ENCODE measurements around the gene NOXO1. TPM values are rescaled to one million over a fixed set of nuclear protein-coding genes. Genes with fewer than 3 reads are reported as not detected.

Gene NOXO1
- total RNA-seq, 2 donors from 2014 or later = 0.30 TPM; not detected in 1

DNA sequence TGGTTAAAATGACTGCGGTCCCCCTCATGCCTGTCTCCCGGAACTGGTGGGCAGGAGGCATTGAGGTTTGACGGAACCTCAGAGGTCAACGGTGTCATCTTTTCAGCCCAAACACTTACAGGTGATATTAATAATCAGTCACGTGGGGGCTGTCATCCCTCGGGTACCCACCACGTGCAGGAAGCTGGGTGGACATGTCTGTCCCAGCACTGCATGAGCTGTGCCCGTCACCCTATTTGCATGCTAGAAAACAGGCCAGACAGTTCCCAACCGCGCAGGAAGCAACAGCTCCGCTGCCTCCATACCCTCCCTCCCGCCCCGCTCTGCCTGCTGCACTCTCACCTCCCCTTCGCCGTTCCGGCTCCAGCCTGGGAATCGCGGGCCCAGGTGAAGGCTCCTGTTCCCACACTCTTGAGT lies 9.9 kb upstream of the NOXO1 start:
- no peak for DNase-seq (ENCODE audit: low spot score)
- Histone ChIP-seq H3K27me3 (peaks cover 16 to 26% of the 10 kb centered on the region in 2 donors), H3K36me3 (peaks cover 5% of the 10 kb centered on the region), H3K4me1 (peaks cover 0 to 33% of the 10 kb centered on the region in 2 donors), H3K9me3 (no peaks in the 10 kb centered on the region), H3K4me3 (peak overlapping the region in 1 of 2 donors; percentile 55), H3K27ac (no peak overlapping the region)
- TF ChIP-seq, protein P1, sequence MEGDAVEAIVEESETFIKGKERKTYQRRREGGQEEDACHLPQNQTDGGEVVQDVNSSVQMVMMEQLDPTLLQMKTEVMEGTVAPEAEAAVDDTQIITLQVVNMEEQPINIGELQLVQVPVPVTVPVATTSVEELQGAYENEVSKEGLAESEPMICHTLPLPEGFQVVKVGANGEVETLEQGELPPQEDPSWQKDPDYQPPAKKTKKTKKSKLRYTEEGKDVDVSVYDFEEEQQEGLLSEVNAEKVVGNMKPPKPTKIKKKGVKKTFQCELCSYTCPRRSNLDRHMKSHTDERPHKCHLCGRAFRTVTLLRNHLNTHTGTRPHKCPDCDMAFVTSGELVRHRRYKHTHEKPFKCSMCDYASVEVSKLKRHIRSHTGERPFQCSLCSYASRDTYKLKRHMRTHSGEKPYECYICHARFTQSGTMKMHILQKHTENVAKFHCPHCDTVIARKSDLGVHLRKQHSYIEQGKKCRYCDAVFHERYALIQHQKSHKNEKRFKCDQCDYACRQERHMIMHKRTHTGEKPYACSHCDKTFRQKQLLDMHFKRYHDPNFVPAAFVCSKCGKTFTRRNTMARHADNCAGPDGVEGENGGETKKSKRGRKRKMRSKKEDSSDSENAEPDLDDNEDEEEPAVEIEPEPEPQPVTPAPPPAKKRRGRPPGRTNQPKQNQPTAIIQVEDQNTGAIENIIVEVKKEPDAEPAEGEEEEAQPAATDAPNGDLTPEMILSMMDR (IDR thresholded peaks at IDR 0.05) = no peak

DNA sequence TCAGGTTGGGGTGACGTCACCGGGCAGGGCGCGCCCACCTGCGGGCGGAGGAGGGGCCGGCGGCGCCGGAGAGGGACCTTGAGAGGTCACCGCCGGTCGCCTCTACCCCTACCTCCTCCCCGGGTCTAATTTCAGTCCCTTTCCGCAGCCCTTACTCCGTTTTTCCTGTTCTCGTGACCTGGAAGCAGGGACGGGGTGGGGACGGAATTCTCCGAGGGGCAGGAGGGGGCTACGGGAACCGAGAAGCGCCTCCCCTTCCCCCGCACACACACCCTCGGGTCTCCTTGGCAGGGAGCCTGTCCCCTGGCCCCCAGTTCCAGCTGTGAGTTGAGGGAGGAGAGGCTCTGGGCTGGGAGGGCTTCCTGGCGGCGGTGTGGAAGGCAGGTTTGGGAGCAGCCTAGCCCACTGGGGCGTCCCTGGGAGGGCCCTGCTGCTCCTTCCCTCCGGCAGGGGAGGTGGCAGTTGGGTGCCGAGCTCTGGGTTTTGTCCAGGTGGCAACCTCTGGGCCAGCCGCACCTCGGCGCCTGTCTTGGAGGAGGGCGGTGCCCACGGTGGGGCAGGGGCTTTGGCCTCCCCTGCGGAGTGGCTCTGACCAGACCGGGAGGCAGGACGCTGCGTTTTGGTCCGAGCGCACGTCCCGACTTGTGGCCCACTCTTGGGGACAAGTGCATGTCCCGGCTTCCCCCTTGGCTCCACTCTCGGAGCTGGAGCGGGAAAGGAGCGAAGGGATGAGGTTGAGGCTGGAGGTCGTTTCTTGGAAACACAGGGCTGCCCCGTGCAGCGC lies 9.3 kb upstream of the NOXO1 start:
- TF ChIP-seq, protein P1 (IDR thresholded peaks at IDR 0.05) = no peak

DNA sequence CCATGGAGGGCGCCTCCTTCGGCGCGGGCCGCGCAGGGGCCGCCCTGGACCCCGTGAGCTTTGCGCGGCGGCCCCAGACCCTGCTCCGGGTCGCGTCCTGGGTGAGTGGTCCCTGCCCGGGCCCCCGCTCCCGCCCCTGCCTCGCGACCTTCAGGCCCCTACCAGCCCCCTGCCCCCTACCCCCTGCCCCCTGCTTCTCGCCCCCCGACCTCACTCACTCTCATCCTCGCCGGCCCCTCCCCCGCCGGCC lies 8.8 kb upstream of the NOXO1 start:
- DNase-seq (ENCODE audit: low spot score) = no peak
- peaks cover 0 to 37% of the 10 kb centered on the region in 2 donors for H3K4me1 ChIP-seq
- H3K36me3 ChIP-seq = peaks cover 12% of the 10 kb centered on the region
- TF ChIP-seq, protein P1 (IDR thresholded peaks at IDR 0.05) = no peak
- H3K27ac ChIP-seq = no peak overlapping the region
- peaks cover 16 to 26% of the 10 kb centered on the region in 2 donors for H3K27me3 ChIP-seq
- H3K4me3 ChIP-seq = peak overlapping the region; percentile 21 to 31
- H3K9me3 ChIP-seq = no peaks in the 10 kb centered on the region

More for the DNA sequence above, 9.3 kb upstream of the NOXO1 start:
- Histone ChIP-seq H3K4me3 (peak overlapping the region; percentile 21 to 31), H3K9me3 (no peaks in the 10 kb centered on the region), H3K36me3 (peaks cover 11% of the 10 kb centered on the region), H3K4me1 (peaks cover 0 to 33% of the 10 kb centered on the region in 2 donors), H3K27ac (no peak overlapping the region), H3K27me3 (peaks cover 16 to 26% of the 10 kb centered on the region in 2 donors)
- DNase-seq (ENCODE audit: low spot score) = no peak

DNA sequence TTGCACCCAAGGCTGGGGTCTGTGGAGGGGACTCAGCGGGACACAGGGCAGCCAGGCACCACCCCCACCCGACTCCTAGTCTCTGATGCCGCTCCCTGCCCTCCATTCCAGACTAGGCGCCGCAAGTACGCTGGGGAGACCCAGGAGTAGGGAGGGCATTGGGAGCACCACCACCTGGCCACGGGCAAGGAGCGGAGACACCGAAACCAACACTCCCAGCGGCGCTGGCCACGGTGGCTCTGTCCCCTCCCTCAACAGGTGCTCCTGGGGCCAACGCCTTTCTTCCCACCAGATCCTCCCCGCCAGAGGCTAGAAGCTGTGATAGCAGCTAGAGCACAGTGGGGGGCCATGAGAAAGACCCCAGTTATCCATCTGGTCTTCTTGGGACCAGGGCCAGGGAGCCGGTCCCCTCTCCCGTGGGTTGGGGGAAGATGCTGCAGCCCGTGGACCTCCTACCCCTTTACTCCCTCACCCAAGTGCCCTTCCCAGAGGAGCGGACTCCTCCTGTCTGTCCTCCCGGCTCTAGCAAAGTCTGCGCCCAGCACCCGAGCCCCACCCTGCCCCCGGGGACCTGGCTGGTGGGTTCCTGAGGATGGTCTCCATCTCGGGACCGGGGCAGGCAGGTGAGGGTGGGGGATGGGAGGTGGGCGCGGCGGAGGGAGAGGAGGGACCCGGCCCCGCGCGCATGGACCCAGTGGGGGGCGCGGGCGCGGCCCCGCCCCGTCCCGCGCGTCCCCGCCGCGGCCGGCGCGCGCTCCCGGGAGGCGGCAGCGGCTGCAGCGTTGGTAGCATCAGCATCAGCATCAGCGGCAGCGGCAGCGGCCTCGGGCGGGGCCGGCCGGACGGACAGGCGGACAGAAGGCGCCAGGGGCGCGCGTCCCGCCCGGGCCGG lies 8.2 kb upstream of the NOXO1 start, which contains the start of gene SYNGR3:
Gene SYNGR3, plus strand, starts transcription at position 762 of the 892 bp plus-strand sequence. CDS start 133 bp downstream, outside the sequence.
- Histone ChIP-seq H3K27me3 (peaks cover 16 to 26% of the 10 kb centered on the region in 2 donors), H3K9me3 (no peaks in the 10 kb centered on the region), H3K36me3 (peaks cover 12% of the 10 kb centered on the region), H3K4me1 (peaks cover 0 to 43% of the 10 kb centered on the region in 2 donors), H3K4me3 (peak within 1 kb of the TSS; percentile 21 to 31), H3K27ac (no peak within 1 kb of the TSS)
- TF ChIP-seq, protein P1 (IDR thresholded peaks at IDR 0.05) = no peak
- no peak for DNase-seq (ENCODE audit: low spot score)

DNA sequence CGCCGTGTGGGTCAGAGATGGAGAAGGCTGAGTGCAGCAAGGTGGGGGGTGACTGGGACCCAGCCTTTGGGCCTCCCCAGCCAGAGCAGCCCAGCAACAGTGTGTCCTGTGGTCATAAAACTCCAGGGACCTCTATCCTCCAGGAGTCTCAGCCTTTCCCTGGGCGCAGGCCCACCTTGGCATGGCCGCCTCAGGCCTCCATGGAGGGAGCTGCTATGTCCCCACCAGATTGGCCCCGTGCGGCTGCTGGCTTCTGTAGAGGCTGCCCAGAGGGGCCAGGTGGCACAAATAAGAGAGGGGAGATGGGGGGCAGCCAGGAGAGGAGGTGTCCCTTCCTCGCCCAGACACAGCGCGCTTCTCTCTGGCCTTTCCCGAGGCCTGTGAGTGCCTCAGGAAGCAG lies 5.9 kb upstream of the NOXO1 start:
- TF ChIP-seq, protein P1 (IDR thresholded peaks at IDR 0.05) = no peak
- DNase-seq (ENCODE audit: low spot score) = no peak
- Histone ChIP-seq H3K9me3 (no peaks in the 10 kb centered on the region), H3K4me1 (peaks cover 0 to 50% of the 10 kb centered on the region in 2 donors), H3K27me3 (peaks cover 16 to 26% of the 10 kb centered on the region in 2 donors), H3K36me3 (peaks cover 12% of the 10 kb centered on the region), H3K27ac (no peak overlapping the region), H3K4me3 (no peak overlapping the region)
